GM18526 (cell line): ENCODE measurements around the gene DLX2.

Experiments
- POLR2A ChIP-seq: IDR thresholded peaks from 3 replicates; pipeline ENCODE4 v1.6.1; 2011; ENCODE audit not compliant: insufficient read length; ENCODE audit errors: extremely low read depth

Gene DLX2

GRCh38 chr2:172090044-172090961 lies 12.4 kb downstream of the DLX2 start:
- no peak for TF ChIP-seq POLR2A

DNA sequence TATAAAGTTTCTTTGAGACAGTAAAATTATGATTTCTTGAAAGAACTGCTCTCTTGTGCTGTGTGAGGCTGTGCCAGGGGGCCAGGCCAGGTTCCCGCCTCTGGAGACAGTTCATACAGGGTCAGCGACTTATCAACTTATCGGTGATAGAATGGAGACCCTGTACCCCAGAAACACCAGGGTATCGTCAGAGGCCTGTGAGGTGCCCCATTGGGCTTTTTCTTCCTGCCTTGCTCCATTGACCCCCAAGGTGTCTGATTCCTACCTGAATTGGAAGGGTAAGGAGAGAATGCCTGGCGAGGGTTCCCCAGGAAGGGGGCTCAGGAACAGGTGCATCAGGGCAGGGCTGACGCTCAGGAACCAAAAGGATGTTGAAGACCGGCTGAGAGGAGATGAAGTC lies 13.1 kb downstream of the DLX2 start:
- no peak for TF ChIP-seq POLR2A

DNA sequence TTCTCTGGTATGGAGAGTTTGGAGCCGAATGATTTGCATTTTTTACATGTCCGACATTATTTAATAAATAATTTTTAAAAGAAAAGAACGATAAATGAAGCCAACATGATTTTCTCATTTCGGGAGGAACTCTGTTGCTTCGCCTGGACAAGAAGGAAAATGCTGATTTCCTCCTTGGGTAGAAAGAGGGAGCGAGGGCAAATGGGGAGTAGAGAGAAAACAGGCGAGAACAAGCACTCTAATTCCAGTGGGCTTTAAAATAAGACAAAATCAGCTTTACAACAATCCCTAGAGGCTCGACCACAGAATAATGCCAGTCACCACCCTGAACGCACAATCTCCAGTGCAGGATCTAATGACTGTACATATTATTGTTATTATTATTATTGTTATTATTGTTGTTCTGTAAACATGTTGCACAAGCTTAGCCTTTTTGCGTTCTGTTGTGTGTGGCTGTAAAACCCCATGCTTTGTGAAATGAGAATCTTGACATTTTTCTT lies 13.6 kb downstream of the DLX2 start:
- no peak for TF ChIP-seq POLR2A

DNA sequence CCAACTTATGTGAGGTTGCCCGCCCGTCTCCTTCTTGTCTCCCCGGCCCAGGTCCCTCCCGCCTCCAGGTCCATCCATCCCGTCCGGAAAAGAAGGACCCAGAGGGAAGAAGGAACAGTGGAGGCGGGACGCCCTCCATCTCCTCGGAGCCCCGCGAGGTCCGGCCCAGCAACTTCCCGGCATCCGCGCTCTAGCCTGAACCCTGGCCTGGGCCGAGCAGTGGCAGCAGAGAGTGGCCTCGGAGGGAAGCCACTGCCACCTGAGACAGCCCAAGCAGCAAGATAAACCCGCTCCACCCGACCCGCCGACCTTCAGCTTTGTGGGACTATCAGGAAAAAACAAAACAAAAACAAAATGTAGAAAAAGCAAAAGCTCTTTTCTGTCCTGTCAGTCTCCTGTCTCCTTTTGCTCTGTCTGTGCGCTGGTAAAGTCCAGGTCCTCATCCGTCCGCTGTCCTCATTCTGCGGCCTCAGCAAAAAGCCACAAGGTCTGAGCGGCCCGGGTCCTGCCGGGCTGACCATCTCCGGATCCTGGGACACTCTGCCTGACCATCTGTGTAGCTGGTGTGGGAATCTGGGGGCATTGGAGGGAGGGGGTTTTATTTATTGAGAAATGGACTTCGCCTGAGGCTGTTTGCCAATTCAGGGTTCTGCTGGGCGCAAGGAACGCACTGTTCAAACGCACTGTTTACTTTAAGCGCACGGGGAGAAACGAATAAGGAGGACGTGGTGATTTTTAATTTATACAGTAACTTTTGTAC lies 14.3 kb downstream of the DLX2 start:
- TF ChIP-seq POLR2A: no peak

- TF ChIP-seq POLR2A: no peak
These were observed 14.9 kb downstream of the DLX2 start for GRCh38 chr2:172087780-172088244.

GRCh38 chr2:172087207-172087779 lies 15.4 kb downstream of the DLX2 start:
- no peak for TF ChIP-seq POLR2A

DNA sequence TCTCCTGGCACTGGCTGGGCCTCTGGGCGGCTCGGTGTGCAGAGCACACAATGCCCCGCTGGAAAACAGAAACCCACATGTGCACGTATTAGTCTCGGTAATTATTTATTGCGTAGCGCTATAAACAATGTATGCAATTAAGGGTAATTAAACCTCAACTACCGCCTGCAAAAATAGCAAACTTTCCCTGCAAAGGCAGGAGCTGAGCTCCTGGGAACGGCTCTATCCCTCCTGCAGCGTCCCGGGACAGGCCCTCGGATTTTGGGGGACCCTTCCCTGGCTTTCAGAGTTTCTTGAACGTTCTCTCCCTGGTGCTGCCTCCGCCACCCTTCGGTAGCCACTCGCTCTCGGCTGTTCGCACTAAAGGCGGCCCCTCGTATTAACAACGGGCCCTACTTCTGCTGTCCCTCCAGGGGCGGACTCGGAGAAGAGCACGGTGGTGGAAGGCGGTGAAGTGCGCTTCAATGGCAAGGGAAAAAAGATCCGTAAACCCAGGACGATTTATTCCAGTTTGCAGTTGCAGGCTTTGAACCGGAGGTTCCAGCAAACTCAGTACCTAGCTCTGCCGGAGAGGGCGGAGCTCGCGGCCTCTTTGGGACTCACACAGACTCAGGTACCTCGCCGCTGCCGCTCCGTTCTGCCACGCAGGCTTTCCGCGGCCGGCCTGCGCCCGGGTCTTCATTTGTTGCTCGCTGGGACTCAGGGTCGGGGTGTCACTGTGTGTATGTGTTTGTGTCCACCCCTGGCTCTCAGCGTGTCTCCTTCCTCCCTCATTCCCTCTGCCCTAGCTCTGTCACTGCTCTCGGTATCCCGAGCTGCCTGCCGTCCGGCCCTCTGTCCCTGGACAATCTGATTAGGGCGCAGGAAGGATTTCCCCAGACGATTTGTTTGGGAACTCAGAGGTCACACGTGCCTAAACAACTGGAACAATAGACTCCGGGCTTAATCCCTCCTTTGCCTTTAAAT lies 16.2 kb downstream of the DLX2 start:
- no peak for TF ChIP-seq POLR2A

- no peak for TF ChIP-seq POLR2A
These were observed 17.1 kb downstream of the DLX2 start, which contains the start of gene DLX1 for GRCh38 chr2:172085460-172086159. Gene DLX1, plus strand, starts transcription at chr2:172085507. Its CDS starts 171 bp downstream, at chr2:172085678.

- no peak for TF ChIP-seq POLR2A
These were observed 17.8 kb downstream of the DLX2 start for GRCh38 chr2:172084645-172085459.

GRCh38 chr2:172084395-172084644 lies 18.4 kb downstream of the DLX2 start:
- TF ChIP-seq POLR2A: no peak

GRCh38 chr2:172083628-172084394 lies 18.9 kb downstream of the DLX2 start:
- no peak for TF ChIP-seq POLR2A

DNA sequence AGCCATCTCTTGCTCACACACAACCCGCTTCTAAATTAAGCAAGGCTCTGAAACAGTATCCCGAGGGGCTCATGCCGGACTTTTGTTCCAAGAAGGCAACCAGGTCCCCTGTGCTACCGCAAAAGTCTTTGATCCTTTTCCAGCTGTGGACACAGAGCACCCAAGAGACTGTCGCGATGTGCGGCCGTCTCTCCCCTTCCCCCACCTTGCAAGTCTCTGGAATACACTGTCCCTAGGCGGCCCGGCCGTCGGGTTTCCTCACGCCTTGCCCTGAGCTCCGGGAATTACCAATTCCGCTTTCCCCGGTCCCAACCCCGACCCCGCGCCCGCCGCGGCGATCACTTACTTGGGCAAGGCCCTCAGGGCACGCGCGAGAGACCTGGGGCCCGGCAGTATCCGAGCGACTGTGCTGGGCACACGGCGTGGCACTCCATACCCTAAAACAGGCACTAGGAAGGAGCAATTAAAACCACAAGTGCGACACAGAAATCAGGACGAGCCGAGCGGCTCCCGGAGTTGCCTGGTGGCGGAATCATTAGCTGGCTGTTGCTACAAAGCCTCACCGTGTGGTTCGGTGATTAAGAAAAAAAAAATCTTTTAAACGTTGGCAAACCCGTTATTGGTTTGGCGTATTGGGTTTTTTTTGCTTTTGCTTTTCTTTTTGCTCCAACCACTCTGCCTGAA lies 19.6 kb downstream of the DLX2 start:
- no peak for TF ChIP-seq POLR2A
